ENCODE data around the gene SIMC1.
"Not testable (repeated sequence)": the region's sequence is repeated elsewhere in the genome, so short reads cannot be mapped to it uniquely, and the experiment has no call there.

The SIMC1 gene

GRCh38 chr5:176260682-176261081, 22.5 kb downstream of the SIMC1 start:
- H3K9ac ChIP-seq (ENCODE audit: low read length); H3K9me2 ChIP-seq (ENCODE audit: low read depth, low read length); H2AFZ ChIP-seq (ENCODE audit: low read length); H3K27me3 ChIP-seq (ENCODE audit: insufficient read depth, low read length); H3K27ac ChIP-seq (ENCODE audit: low read depth, low read length, poor library complexity, severe bottlenecking); H3F3A ChIP-seq (ENCODE audit: insufficient read depth, low read length); H3K36me3 ChIP-seq (ENCODE audit: insufficient read depth, low read length); H3K79me2 ChIP-seq (ENCODE audit: insufficient read depth, low read length); H3K9me3 ChIP-seq (ENCODE audit: low read length); H3K4me2 ChIP-seq (ENCODE audit: low read length); H4K20me1 ChIP-seq (ENCODE audit: insufficient read depth, low read length); H3K4me1 ChIP-seq (ENCODE audit: insufficient read depth, low read length, severe bottlenecking); H3K4me3 ChIP-seq (ENCODE audit: low read depth, low read length, poor library complexity, severe bottlenecking): not testable (repeated sequence)

DNA sequence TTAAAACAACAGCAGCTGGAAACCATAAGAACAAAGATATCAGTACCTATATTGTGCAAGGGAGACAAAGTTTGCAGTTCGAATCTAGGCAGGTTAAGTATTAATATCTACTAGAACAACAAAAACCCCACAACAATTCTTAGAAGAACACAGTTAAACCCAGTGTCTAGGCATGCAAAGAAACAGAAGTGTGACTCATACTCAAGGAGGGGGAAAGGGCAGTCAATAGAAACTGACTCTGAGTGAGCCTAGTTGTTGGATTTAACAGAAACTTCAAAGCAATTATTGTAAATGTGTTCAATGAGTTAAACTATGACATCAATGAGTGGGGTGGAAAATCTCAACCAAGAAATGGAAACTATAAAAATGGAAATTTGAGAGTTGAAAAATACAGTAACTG, 28.2 kb downstream of the SIMC1 start:
- H3K4me1 ChIP-seq (ENCODE audit: insufficient read depth, low read length, severe bottlenecking); H3K4me2 ChIP-seq (ENCODE audit: low read length); H3K27me3 ChIP-seq (ENCODE audit: insufficient read depth, low read length); H2AFZ ChIP-seq (ENCODE audit: low read length); H3K9ac ChIP-seq (ENCODE audit: low read length); H3K36me3 ChIP-seq (ENCODE audit: insufficient read depth, low read length); H3K4me3 ChIP-seq (ENCODE audit: low read depth, low read length, poor library complexity, severe bottlenecking); H3K27ac ChIP-seq (ENCODE audit: low read depth, low read length, poor library complexity, severe bottlenecking); H3F3A ChIP-seq (ENCODE audit: insufficient read depth, low read length); H3K9me2 ChIP-seq (ENCODE audit: low read depth, low read length); H4K20me1 ChIP-seq (ENCODE audit: insufficient read depth, low read length); H3K9me3 ChIP-seq (ENCODE audit: low read length); H3K79me2 ChIP-seq (ENCODE audit: insufficient read depth, low read length): not testable (repeated sequence)

GRCh38 chr5:176289018-176289417, 50.8 kb downstream of the SIMC1 start:
- H3K79me2 ChIP-seq (ENCODE audit: insufficient read depth, low read length); H3K27me3 ChIP-seq (ENCODE audit: insufficient read depth, low read length); H2AFZ ChIP-seq (ENCODE audit: low read length); H3K9me2 ChIP-seq (ENCODE audit: low read depth, low read length); H3K9ac ChIP-seq (ENCODE audit: low read length); H3K4me2 ChIP-seq (ENCODE audit: low read length); H3K4me1 ChIP-seq (ENCODE audit: insufficient read depth, low read length, severe bottlenecking); H4K20me1 ChIP-seq (ENCODE audit: insufficient read depth, low read length); H3K9me3 ChIP-seq (ENCODE audit: low read length); H3K36me3 ChIP-seq (ENCODE audit: insufficient read depth, low read length); H3K27ac ChIP-seq (ENCODE audit: low read depth, low read length, poor library complexity, severe bottlenecking); H3F3A ChIP-seq (ENCODE audit: insufficient read depth, low read length); H3K4me3 ChIP-seq (ENCODE audit: low read depth, low read length, poor library complexity, severe bottlenecking): not testable (repeated sequence)

GRCh38 chr5:176290057-176290840, 52.0 kb downstream of the SIMC1 start:
- not testable (repeated sequence) for H2AFZ ChIP-seq (ENCODE audit: low read length); H3K9me2 ChIP-seq (ENCODE audit: low read depth, low read length); H3K27ac ChIP-seq (ENCODE audit: low read depth, low read length, poor library complexity, severe bottlenecking); H4K20me1 ChIP-seq (ENCODE audit: insufficient read depth, low read length); H3F3A ChIP-seq (ENCODE audit: insufficient read depth, low read length); H3K27me3 ChIP-seq (ENCODE audit: insufficient read depth, low read length); H3K9me3 ChIP-seq (ENCODE audit: low read length); H3K79me2 ChIP-seq (ENCODE audit: insufficient read depth, low read length); H3K36me3 ChIP-seq (ENCODE audit: insufficient read depth, low read length); H3K9ac ChIP-seq (ENCODE audit: low read length); H3K4me3 ChIP-seq (ENCODE audit: low read depth, low read length, poor library complexity, severe bottlenecking); H3K4me2 ChIP-seq (ENCODE audit: low read length); H3K4me1 ChIP-seq (ENCODE audit: insufficient read depth, low read length, severe bottlenecking)

- not testable (repeated sequence) for H3K9me2 ChIP-seq (ENCODE audit: low read depth, low read length)
These were observed 67.1 kb downstream of the SIMC1 start for GRCh38 chr5:176305356-176305755.

More at GRCh38 chr5:176305356-176305755, 67.1 kb downstream of the SIMC1 start:
- H3K79me2 ChIP-seq (ENCODE audit: insufficient read depth, low read length); H3K9ac ChIP-seq (ENCODE audit: low read length); H3K27me3 ChIP-seq (ENCODE audit: insufficient read depth, low read length); H3F3A ChIP-seq (ENCODE audit: insufficient read depth, low read length); H3K36me3 ChIP-seq (ENCODE audit: insufficient read depth, low read length); H3K4me3 ChIP-seq (ENCODE audit: low read depth, low read length, poor library complexity, severe bottlenecking); H3K4me2 ChIP-seq (ENCODE audit: low read length); H2AFZ ChIP-seq (ENCODE audit: low read length); H3K27ac ChIP-seq (ENCODE audit: low read depth, low read length, poor library complexity, severe bottlenecking); H3K4me1 ChIP-seq (ENCODE audit: insufficient read depth, low read length, severe bottlenecking); H4K20me1 ChIP-seq (ENCODE audit: insufficient read depth, low read length); H3K9me3 ChIP-seq (ENCODE audit: low read length): not testable (repeated sequence)
